GM23248 (cell line): ENCODE measurements around the gene LHX3.

Experiments
- EZH2 ChIP-seq: fragments of 200-600 bp; sonication (generic); IDR thresholded peaks from 2 replicates; pipeline ENCODE4 v1.6.1; 2018; ENCODE audit warnings: antibody characterized with exemption, mild to moderate bottlenecking; ENCODE audit not compliant: insufficient read depth, poor library complexity, severe bottlenecking
- EZH2phosphoT487 ChIP-seq: fragments of 200-600 bp; sonication (generic); IDR thresholded peaks from 2 replicates; pipeline ENCODE4 v1.6.1; 2018; ENCODE audit warnings: antibody characterized with exemption, moderate library complexity, mild to moderate bottlenecking, low read depth; ENCODE audit not compliant: insufficient read depth

DNA sequence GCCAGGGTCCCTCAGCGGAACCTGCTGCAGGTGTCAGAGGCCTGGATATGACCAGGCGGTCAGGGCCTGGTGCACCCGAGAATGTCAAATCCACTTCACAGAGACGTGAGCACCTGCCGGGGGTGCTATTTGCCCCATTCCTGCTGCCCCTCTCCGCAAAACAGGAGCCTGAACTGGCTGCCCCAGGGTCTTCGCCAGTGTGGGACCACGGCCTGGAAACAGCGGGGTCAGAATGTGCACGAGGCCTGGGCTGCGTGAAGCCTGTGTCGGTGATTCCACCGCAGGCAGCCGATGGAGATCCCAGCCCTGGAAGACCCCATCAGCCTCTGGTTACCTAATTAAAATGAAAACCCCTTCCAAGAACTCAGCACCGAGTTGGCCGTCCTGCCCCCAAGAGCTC is 45.1 kb downstream of the LHX3 start:
- no peak for TF ChIP-seq EZH2
- no peak for TF ChIP-seq EZH2phosphoT487
